HG02852 (cell line): Measurements from ENCODE around the gene ADGRA1.
"Not testable (repeated sequence)": the region's sequence is repeated elsewhere in the genome, so short reads cannot be mapped to it uniquely, and the experiment has no call there.

ENCODE experiments used
- ATAC-seq: cut with Tn5 transposase; IDR thresholded peaks from one replicate; pipeline ENCODE4 v1.9.1; 2021; ENCODE audit warnings: mild to moderate bottlenecking, moderate library complexity; ENCODE audit not compliant: unreplicated experiment

Gene ADGRA1

GRCh38 chr10:133126431-133127290 lies 38.9 kb downstream of the ADGRA1 start:
- ATAC-seq = no peak

DNA sequence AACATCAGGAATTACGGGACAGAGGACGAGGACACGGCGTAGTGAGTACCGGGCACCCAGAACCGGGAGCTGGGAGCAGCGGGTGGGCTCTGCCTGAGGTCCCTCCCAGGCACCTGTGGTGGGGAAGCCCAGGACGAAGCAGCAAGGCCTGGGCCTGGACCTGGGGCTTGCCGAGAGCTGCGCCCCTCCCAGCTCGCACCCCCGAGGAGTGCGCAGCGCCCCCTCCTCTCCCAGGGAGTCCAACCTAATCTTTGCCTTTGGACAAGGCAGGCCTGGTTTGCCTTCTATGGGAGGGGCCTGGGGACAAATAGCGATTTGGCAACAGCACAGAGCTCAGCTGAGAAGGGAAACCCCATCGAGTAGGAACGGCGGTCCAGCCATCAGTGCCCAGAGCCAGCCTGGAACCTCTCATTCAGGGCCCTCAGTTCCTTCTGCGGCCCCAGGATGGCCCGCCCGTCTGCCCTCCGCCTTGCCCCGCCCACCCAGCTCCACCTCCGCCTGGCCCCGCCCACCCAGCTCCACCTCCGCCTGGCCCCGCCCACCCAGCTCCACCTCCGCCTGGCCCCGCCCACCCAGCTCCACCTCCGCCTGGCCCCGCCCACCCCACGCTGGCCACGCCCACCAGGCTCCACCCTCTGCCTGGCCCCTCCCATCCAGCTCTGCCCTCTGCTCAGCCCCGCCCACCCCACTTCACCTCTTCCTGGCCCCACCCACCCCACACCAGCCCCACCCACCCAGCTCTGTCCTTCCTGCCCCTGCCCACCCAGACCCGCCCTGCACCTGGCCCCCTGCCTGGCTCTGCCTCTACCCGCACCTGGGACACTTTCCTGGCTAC lies 39.8 kb downstream of the ADGRA1 start:
- ATAC-seq = no peak

DNA sequence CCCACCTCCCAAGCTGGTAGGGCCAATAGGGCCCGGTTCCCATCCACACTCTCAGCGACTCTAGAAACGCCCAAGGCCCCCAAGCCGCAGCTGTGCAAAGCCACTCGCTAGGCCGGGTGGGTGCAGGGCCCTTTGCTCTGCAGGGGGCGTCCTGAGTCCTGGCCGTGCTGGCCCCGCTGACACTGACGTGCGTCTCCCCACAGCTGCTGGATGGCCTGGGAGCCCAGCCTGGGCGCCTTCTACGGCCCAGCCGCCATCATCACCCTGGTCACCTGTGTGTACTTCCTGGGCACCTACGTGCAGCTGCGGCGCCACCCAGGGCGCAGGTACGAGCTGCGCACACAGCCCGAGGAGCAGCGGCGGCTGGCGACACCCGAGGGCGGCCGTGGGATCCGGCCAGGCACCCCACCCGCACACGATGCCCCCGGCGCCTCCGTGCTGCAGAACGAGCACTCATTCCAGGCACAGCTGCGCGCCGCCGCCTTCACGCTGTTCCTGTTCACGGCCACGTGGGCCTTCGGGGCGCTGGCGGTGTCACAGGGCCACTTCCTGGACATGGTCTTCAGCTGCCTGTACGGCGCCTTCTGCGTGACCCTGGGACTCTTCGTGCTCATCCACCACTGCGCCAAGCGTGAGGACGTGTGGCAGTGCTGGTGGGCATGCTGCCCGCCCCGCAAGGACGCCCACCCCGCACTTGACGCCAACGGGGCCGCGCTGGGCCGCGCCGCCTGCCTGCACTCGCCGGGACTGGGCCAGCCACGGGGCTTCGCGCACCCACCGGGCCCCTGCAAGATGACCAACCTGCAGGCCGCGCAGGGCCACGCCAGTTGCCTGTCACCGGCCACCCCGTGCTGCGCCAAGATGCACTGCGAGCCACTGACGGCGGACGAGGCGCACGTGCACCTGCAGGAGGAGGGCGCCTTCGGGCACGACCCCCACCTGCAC lies 40.7 kb downstream of the ADGRA1 start:
- no peak for ATAC-seq

DNA sequence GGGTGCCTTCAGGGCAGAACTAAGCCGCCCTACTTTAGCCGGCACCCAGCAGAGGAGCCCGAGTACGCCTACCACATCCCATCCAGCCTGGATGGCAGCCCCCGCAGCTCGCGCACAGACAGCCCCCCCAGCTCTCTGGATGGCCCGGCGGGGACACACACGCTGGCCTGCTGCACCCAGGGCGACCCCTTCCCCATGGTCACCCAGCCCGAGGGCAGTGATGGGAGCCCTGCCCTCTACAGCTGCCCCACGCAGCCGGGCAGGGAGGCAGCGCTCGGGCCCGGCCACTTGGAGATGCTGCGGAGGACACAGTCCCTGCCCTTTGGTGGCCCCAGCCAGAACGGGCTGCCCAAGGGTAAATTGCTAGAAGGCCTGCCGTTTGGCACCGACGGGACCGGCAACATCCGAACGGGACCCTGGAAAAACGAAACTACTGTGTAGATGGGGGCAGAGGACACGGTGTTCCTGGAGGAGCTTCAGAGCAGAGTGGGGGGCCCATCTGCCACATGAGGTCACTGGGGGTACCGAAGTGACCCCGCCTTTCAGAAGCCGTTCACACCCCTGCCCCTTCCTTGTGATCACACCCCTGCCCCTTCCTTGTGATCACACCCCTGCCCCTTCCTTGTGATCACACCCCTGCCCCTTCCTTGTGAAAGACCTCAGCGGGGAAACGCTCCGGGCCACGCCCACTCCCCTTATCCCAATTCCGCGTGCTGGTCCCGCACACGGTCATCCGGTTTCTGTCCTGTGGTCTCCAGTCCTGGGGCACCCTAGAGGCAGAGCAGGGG lies 41.5 kb downstream of the ADGRA1 start:
- ATAC-seq = no peak

DNA sequence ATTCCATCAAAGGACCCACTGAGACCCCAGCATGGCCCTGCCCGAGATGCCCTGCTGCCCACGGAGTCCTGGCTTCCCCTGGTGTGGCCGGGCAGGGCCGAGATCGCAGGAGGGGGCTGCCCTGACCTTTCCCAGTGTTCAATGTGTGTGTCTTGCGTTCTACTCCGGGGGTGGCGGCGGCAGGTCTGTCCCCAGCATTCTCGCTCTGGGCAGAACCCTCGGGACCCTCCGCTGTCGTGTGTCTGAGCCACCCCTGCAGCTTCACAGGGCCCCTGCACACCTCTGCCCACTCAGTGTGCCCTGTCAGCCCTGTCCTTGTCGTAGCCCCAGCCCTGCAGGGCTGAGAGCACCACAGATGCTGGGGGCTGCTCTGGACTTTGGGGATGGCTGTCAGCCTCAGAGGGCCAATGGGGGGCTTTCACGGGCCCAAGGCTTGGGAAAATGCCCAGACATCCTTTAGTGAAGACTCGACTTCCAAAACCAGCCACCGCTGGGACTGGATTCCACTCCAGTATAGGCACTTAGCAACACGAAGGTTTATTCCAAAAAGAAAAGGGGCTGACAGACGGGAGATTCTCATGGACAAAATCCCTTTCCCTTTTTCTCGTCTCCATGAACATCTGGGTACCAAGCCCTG lies 42.3 kb downstream of the ADGRA1 start:
- ATAC-seq = no peak

GRCh38 chr10:133130602-133131001 lies 42.9 kb downstream of the ADGRA1 start:
- ATAC-seq = no peak

GRCh38 chr10:133131053-133131452 lies 43.3 kb downstream of the ADGRA1 start:
- no peak for ATAC-seq

GRCh38 chr10:133131734-133132472 lies 44.2 kb downstream of the ADGRA1 start:
- no peak for ATAC-seq

GRCh38 chr10:133132473-133133291 lies 45.0 kb downstream of the ADGRA1 start:
- no peak for ATAC-seq

DNA sequence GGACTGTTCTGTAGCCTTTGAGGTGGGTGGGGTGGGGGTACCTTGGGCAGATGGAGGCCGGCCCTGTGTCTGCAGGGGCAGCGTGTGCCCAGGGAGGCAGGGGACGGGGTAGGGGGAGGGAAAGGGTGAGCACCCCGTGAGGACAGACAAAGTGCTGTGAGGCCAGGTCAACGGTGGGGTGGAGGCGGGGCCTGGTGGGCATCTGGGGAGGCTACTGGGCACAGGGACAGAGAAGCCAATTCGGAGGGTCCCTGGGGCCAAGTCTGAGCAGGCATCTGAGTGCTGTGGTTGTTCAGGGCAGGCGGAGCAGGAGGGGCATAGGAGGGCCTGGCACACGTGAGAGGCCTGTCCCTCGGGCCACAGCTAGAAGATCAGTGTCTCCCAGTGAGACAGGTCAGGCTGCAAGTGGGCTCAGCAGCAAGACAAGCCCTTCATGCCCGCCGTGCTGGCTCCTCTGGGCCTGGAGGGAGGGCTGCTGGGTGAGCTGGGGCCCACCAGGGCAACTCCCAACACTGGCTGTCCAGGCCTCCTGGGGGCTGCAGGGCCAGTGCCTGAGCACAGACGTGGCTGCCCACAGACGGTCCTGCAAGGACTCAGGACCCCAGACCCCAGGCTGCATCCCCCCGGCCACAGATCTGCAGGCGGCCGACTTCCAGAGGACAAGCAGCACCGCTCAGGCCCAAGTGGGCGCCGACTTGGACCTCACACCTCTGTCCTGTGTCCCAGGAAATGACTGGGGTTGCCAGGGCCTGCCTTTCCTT lies 45.9 kb downstream of the ADGRA1 start:
- ATAC-seq = no peak

- ATAC-seq = no peak
Observed at GRCh38 chr10:133134411-133135115, 46.8 kb downstream of the ADGRA1 start.

GRCh38 chr10:133135116-133135465 lies 47.4 kb downstream of the ADGRA1 start:
- ATAC-seq = no peak

DNA sequence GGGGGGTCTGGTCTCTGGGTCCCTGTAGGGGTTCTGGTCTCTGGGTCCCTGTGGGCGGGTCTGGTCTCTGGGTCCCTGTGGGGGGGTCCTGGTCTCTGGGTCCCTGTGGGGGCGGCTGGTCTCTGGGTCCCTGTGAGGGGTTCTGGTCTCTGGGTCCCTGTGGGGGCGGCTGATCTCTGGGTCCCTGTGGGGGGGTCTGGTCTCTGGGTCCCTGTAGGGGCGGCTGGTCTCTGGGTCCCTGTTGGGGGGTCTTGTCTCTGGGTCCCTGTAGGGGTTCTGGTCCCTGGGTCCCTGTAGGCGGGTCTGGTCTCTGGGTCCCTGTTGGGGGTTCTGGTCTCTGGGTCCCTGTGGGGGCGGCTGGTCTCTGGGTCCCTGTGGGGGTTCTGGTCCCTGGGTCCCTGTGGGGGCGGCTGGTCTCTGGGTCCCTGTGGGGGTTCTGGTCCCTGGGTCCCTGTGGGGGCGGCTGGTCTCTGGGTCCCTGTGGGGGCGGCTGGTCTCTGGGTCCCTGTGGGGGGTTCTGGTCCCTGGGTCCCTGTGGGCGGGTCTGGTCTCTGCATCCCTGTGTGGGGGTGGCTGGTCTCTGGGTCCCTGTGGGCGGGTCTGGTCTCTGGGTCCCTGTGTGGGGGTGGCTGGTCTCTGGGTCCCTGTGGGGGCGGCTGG lies 49.9 kb downstream of the ADGRA1 start:
- ATAC-seq = not testable (repeated sequence)

GRCh38 chr10:133139551-133140065 lies 51.9 kb downstream of the ADGRA1 start:
- no peak for ATAC-seq

DNA sequence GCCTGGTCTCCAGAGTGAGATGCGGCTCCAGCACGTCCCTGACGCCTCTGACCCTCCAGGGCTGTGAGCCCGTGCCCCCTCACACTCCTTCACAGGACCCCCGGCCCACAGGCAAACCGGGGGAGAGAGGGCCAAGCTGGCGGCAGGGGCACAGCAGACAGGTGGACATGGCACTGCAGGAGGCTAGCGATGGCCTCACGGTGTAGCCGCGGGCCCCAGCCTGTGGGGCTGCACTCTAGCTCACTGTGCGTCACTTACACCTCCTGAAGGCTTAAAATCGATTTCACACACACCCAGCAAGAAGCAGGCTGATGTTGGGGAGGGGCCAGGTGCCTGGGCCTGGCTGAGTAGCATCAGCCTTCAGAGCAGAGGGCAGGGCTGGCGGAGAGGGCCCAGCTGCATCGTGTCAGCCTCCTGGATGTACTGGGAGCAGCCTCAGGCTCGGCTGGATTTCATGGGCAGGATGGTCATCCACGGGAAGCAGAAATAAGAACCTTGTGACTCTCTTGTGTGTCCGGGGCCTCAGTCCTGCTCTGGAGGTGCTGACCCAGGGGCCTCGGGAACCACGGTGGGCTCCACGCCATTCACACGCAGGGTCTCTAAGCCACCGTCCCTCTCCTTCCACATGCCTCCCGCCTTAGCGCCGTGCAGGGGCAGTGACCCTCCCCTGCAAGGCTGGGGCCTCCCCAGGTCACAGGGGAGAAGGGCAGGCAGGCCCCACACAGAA lies 52.9 kb downstream of the ADGRA1 start:
- no peak for ATAC-seq
